C4-2B (cell line): Measurements from ENCODE around the gene PRKAG2.

ENCODE experiments used
- ZFX ChIP-seq: fragments of 450-650 bp; IDR thresholded peaks from 2 replicates; pipeline ENCODE4 v1.6.1; 2017
- TF ChIP-seq, protein P1 (sequence below): fragments of 450-650 bp; conservative IDR thresholded peaks from 2 replicates; pipeline ENCODE4 v1.5.1; 2017; ENCODE audit warnings: mild to moderate bottlenecking

DNA sequence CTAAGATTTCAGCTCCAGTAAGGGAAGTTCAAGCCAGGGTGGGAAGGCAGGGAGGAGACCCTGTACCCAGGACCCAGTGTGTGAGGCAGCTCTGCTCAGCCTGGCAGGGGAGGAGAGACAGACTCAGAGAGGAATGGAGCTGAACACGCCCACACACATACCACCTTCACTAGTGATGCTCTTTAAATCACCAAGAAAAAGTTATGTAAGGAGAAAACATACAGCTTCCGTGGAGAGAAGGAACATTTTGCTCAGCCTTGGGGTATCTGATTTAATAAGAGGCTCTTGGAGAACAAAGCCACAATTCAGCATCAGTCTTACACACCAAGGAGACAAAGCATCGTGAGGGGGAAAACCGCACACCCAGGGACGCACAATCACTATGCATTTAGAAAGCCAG, 62.9 kb downstream of the PRKAG2 start:
- TF ChIP-seq, protein P1, sequence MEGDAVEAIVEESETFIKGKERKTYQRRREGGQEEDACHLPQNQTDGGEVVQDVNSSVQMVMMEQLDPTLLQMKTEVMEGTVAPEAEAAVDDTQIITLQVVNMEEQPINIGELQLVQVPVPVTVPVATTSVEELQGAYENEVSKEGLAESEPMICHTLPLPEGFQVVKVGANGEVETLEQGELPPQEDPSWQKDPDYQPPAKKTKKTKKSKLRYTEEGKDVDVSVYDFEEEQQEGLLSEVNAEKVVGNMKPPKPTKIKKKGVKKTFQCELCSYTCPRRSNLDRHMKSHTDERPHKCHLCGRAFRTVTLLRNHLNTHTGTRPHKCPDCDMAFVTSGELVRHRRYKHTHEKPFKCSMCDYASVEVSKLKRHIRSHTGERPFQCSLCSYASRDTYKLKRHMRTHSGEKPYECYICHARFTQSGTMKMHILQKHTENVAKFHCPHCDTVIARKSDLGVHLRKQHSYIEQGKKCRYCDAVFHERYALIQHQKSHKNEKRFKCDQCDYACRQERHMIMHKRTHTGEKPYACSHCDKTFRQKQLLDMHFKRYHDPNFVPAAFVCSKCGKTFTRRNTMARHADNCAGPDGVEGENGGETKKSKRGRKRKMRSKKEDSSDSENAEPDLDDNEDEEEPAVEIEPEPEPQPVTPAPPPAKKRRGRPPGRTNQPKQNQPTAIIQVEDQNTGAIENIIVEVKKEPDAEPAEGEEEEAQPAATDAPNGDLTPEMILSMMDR: no peak
- no peak for TF ChIP-seq ZFX
